ENCODE data around the gene PFKFB1. TPM values are rescaled to one million over a fixed set of nuclear protein-coding genes. Genes with fewer than 3 reads are reported as not detected.

PFKFB1 gene
- total and polyA plus RNA-seq, 2 of the 13 experiments (the other 11 are each of a cell fraction or from before 2014, with no cell fraction given) = 1.5 to 2.9 TPM

GRCh38 chrX:54934890-54935289, 59.1 kb downstream of the PFKFB1 start (continued):
- TF ChIP-seq, protein P1, sequence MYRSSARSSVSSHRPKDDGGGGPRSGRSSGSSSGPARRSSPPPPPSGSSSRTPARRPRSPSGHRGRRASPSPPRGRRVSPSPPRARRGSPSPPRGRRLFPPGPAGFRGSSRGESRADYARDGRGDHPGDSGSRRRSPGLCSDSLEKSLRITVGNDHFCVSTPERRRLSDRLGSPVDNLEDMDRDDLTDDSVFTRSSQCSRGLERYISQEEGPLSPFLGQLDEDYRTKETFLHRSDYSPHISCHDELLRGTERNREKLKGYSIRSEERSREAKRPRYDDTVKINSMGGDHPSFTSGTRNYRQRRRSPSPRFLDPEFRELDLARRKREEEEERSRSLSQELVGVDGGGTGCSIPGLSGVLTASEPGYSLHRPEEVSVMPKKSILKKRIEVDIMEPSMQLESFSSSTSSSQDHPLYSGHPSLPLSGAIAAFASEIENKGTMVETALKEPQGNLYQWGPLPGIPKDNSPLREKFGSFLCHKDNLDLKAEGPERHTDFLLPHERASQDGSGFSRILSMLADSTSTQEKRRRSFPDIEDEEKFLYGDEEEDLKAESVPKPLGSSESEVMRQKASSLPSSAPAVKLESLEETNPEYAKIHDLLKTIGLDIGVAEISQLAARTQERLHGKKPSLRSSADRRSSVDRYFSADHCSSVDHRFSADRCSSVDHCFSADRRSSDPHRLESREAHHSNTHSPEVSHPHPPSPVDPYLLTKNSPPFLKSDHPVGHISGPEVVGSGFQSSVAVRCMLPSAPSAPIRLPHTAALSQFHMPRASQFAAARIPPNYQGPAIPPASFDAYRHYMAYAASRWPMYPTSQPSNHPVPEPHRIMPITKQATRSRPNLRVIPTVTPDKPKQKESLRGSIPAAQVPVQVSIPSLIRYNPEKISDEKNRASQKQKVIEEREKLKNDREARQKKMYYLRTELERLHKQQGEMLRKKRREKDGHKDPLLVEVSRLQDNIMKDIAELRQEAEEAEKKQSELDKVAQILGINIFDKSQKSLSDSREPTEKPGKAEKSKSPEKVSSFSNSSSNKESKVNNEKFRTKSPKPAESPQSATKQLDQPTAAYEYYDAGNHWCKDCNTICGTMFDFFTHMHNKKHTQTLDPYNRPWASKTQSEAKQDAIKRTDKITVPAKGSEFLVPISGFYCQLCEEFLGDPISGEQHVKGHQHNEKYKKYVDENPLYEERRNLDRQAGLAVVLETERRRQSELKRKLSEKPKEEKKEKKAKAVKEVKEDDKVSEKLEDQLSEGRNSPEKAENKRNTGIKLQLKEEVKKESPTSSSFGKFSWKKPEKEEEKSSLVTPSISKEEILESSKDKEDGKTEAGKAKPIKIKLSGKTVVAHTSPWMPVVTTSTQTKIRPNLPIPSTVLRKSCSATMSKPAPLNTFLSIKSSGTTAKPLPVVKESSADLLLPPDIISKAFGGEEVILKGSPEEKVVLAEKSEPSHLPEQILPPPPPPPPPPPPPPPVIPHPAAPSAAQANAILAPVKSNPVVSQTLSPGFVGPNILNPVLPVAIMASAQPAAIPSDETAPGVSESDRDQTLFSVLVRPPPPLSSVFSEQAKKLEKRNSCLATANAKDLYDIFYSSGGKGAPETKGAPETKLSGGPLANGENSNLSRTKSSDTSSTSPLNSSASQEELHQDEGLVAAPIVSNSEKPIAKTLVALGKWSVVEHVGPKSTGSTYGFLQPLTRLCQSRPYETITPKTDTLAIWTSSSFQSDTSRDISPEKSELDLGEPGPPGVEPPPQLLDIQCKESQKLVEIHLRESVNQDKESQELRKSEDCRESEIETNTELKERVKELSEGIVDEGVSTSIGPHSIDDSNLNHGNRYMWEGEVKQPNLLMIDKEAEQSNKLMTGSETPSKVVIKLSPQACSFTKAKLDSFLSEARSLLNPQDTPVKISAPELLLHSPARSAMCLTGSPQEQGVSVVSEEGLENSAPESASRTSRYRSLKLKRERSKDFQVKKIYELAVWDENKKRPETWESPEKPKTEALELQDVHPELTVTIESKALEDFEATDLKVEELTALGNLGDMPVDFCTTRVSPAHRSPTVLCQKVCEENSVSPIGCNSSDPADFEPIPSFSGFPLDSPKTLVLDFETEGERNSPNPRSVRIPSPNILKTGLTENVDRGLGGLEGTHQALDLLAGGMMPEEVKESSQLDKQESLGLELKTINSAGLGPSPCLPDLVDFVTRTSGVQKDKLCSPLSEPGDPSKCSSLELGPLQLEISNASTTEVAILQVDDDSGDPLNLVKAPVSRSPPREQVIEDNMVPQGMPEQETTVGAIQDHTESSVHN (CRISPR knock-in tag; IDR thresholded peaks at IDR 0.05) = no peak
- TF ChIP-seq NFATC3 (CRISPR knock-in tag; IDR thresholded peaks at IDR 0.05) (no peak), ZC3H13 (CRISPR knock-in tag; IDR thresholded peaks at IDR 0.05) (no peak), ZSCAN5A (CRISPR knock-in tag; IDR thresholded peaks at IDR 0.05; ENCODE audit: borderline replicate concordance) (no peak), CBX5 (CRISPR knock-in tag; IDR thresholded peaks at IDR 0.05; ENCODE audit: borderline replicate concordance) (no peak), ZNF343 (CRISPR knock-in tag; IDR thresholded peaks at IDR 0.05) (no peak)

All from HepG2 (cell line).